K562 (cell line): ENCODE measurements around the gene HOXB7. TPM values are rescaled to one million over a fixed set of nuclear protein-coding genes. Genes with fewer than 3 reads are reported as not detected.

Source experiments
- CBX1 ChIP-seq: sonication (generic); IDR thresholded peaks from 2 replicates; pipeline ENCODE4 v1.6.1; 2016; ENCODE audit warnings: antibody characterized with exemption, low read depth, mild to moderate bottlenecking
- MAZ ChIP-seq, 2 experiments: fragments of 450-650 bp in 1 of 2; sonication (generic) in 1 of 2; formaldehyde crosslinking; IDR thresholded peaks in 1 of 2; conservative IDR thresholded peaks in 1 of 2; 2 replicates each; pipeline versions ENCODE4 v1.4.0 to v1.5.0; 2020; ENCODE audit warnings: mild to moderate bottlenecking in 1 of 2, missing genetic modification reagents in 1 of 2
- MEF2D ChIP-seq: conservative IDR thresholded peaks from 2 replicates; pipeline ENCODE4 v1.6.1; 2016; ENCODE audit warnings: low read depth, missing genetic modification characterization, missing compliant biosample characterization
- NCOA2 ChIP-seq, 2 experiments: fragments of 450-650 bp; IDR thresholded peaks; 2 replicates each; pipeline ENCODE4 v1.6.1; 2018; ENCODE audit warnings: mild to moderate bottlenecking in 2 of 2, moderate library complexity in 1 of 2; ENCODE audit not compliant: partially characterized antibody in 2 of 2
- PCBP1 ChIP-seq: fragments of 200-400 bp; formaldehyde crosslinking; IDR thresholded peaks from 2 replicates; pipeline ENCODE4 v1.6.1; 2018; ENCODE audit warnings: mild to moderate bottlenecking, low read depth, low read length; ENCODE audit not compliant: poor library complexity, severe bottlenecking
- PHF8 ChIP-seq: fragments of 200-600 bp; sonication (generic); IDR thresholded peaks from 2 replicates; pipeline ENCODE4 v1.6.1; 2012; ENCODE audit warnings: mixed run types, mild to moderate bottlenecking, inconsistent platforms, low read length, moderate library complexity, borderline replicate concordance
- RFX7 ChIP-seq: fragments of 250-450 bp; sonication (Bioruptor Pico); IDR thresholded peaks from 2 replicates; pipeline ENCODE4 v1.5.1; 2021; ENCODE audit warnings: mild to moderate bottlenecking
- SP1 ChIP-seq: sonication (generic); formaldehyde crosslinking; IDR thresholded peaks from 2 replicates; pipeline ENCODE4 v1.8.1; 2022; ENCODE audit warnings: mild to moderate bottlenecking, missing genetic modification reagents
- ZNF232 ChIP-seq: sonication (generic); formaldehyde crosslinking; IDR thresholded peaks from 2 replicates; pipeline ENCODE4 v1.8.0; 2022; ENCODE audit warnings: mild to moderate bottlenecking, missing genetic modification reagents
- polyA plus RNA-seq, 8 experiments: library from polyadenylated mRNA; depleted of rRNA in 4 of 8; stranded (reverse) in 5 of 8; unstranded in 3 of 8; fragments of >200 nt; fragmentation: Nextera tagmentation in 2 of 8; fragmentation: Illumina TruSeq in 1 of 8; extraction: Ambion mirVana in 2 of 8; extraction: Trizol in 1 of 8; gene quantifications; 2 replicates each; pipeline versions ENCODE4 v1.2.1 to v1.2.3, GENCODE V29; 2011 to 2014; ENCODE audit warnings: inconsistent platforms in 1 of 8, missing spikeins in 1 of 8
- total RNA-seq, 7 experiments: library from RNA; depleted of rRNA in 6 of 7; stranded (reverse); fragments of >200 nt in 6 of 7; fragmentation: Illumina TruSeq in 2 of 7; extraction: Trizol in 2 of 7; gene quantifications; 2 replicates each; pipeline versions ENCODE4 v1.2.1 to v1.2.3, GENCODE V29; 2011 to 2021; ENCODE audit warnings: low replicate concordance in 1 of 7
- TF ChIP-seq, protein P1 (sequence below), 2 experiments: fragments of 450-650 bp in 1 of 2; sonication (generic) in 1 of 2; formaldehyde crosslinking in 1 of 2; IDR thresholded peaks; 2 replicates each; pipeline versions ENCODE4 v1.7.1 to v1.9.0; 2016 to 2022; ENCODE audit warnings: inconsistent platforms in 1 of 2, mild to moderate bottlenecking in 1 of 2, missing genetic modification reagents in 1 of 2
- TF ChIP-seq, protein P2 (sequence below): fragments of 450-650 bp; IDR thresholded peaks from 2 replicates; pipeline ENCODE4 v1.6.1; 2016; ENCODE audit warnings: borderline replicate concordance
- TF ChIP-seq, protein P3 (sequence below): fragments of 450-650 bp; IDR thresholded peaks from 2 replicates; pipeline ENCODE4 v1.6.1; 2016

Gene HOXB7
- total and polyA plus RNA-seq, 9 of the 15 experiments (the other 6 are each of a cell fraction or from before 2014, with no cell fraction given) = 5.5 to 16.7 (median 8.3) TPM

DNA sequence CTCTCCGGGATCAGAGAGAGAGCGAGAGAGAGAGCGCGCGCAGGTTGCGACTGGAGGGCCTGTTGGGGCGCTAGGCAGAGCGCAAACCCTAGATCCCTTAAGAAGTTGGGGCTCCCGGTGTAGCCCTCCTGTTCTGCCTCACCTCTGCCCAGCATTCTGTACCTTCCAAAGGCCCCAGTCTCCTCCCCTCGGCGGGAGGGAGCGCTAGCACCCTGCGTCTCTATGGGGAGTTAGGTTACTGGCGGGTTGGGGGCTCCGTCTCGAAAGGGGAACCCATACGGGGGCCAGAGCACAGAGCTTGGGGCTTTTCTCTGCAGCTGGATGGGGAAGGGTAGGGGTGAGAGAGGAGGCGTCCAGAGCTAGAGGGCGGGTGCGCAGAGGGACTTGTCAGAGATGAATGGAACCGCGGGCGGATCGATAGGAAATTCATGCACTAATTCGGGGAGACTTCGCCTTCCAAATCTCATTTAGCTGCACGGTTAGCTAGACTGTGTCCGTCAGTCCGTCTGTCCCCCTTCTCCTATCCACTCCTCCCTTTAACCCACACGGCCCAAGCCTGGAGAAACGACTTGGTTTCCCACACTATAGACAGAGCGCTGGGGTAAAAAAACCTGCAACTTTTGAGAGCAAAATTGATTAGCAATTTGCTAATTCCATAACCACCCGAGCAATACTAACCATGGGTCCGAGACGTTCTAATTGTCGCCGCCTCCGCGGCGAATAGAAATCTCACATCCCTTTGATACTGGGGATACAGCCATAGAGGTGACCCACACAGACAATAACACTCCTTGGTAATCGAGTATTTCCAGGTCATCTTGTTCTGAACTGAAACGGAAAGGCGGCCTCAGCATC, 32.0 kb downstream of the HOXB7 start (continued):
- TF ChIP-seq, protein P1, sequence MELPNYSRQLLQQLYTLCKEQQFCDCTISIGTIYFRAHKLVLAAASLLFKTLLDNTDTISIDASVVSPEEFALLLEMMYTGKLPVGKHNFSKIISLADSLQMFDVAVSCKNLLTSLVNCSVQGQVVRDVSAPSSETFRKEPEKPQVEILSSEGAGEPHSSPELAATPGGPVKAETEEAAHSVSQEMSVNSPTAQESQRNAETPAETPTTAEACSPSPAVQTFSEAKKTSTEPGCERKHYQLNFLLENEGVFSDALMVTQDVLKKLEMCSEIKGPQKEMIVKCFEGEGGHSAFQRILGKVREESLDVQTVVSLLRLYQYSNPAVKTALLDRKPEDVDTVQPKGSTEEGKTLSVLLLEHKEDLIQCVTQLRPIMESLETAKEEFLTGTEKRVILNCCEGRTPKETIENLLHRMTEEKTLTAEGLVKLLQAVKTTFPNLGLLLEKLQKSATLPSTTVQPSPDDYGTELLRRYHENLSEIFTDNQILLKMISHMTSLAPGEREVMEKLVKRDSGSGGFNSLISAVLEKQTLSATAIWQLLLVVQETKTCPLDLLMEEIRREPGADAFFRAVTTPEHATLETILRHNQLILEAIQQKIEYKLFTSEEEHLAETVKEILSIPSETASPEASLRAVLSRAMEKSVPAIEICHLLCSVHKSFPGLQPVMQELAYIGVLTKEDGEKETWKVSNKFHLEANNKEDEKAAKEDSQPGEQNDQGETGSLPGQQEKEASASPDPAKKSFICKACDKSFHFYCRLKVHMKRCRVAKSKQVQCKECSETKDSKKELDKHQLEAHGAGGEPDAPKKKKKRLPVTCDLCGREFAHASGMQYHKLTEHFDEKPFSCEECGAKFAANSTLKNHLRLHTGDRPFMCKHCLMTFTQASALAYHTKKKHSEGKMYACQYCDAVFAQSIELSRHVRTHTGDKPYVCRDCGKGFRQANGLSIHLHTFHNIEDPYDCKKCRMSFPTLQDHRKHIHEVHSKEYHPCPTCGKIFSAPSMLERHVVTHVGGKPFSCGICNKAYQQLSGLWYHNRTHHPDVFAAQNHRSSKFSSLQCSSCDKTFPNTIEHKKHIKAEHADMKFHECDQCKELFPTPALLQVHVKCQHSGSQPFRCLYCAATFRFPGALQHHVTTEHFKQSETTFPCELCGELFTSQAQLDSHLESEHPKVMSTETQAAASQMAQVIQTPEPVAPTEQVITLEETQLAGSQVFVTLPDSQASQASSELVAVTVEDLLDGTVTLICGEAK (IDR thresholded peaks at IDR 0.05) = 0 out of 2 replicates have a peak, but pooled peaks have one; percentile 33
- TF ChIP-seq, protein P1 (CRISPR knock-in tag; IDR thresholded peaks at IDR 0.05) = no peak
- peak; percentile 32; the same call in 1 of the 2 replicates for TF ChIP-seq PHF8
- TF ChIP-seq, protein P2, sequence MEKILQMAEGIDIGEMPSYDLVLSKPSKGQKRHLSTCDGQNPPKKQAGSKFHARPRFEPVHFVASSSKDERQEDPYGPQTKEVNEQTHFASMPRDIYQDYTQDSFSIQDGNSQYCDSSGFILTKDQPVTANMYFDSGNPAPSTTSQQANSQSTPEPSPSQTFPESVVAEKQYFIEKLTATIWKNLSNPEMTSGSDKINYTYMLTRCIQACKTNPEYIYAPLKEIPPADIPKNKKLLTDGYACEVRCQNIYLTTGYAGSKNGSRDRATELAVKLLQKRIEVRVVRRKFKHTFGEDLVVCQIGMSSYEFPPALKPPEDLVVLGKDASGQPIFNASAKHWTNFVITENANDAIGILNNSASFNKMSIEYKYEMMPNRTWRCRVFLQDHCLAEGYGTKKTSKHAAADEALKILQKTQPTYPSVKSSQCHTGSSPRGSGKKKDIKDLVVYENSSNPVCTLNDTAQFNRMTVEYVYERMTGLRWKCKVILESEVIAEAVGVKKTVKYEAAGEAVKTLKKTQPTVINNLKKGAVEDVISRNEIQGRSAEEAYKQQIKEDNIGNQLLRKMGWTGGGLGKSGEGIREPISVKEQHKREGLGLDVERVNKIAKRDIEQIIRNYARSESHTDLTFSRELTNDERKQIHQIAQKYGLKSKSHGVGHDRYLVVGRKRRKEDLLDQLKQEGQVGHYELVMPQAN = no peak
- 0 out of 2 replicates have a peak, but pooled peaks have one; percentile 24 for TF ChIP-seq CBX1
- TF ChIP-seq, protein P3, sequence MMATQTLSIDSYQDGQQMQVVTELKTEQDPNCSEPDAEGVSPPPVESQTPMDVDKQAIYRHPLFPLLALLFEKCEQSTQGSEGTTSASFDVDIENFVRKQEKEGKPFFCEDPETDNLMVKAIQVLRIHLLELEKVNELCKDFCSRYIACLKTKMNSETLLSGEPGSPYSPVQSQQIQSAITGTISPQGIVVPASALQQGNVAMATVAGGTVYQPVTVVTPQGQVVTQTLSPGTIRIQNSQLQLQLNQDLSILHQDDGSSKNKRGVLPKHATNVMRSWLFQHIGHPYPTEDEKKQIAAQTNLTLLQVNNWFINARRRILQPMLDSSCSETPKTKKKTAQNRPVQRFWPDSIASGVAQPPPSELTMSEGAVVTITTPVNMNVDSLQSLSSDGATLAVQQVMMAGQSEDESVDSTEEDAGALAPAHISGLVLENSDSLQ = no peak
- no peak for TF ChIP-seq RFX7 (CRISPR knock-in tag)
- TF ChIP-seq NCOA2 (IDR thresholded peaks at IDR 0.05; ENCODE audit: partially characterized antibody in 2 of 2) = no peak
- no peak for TF ChIP-seq SP1 (CRISPR knock-in tag)
- no peak for TF ChIP-seq PCBP1
- TF ChIP-seq MEF2D (tag) = no peak
- no peak for TF ChIP-seq ZNF232
- TF ChIP-seq MAZ (CRISPR knock-in tag; conservative IDR thresholded peaks at IDR 0.05 in 1 of 2, IDR thresholded peaks at IDR 0.05 in 1 of 2) = peak in 1 of 2 experiments; percentile 66; a peak in 3 of 4 replicates
